ENCODE results near the gene QKI.
A peak's percentile ranks its signal among the peaks of the same experiment; 100 is the strongest.
"Not testable (repeated sequence)": the region's sequence is repeated elsewhere in the genome, so short reads cannot be mapped to it uniquely, and the experiment has no call there.

The QKI gene

DNA sequence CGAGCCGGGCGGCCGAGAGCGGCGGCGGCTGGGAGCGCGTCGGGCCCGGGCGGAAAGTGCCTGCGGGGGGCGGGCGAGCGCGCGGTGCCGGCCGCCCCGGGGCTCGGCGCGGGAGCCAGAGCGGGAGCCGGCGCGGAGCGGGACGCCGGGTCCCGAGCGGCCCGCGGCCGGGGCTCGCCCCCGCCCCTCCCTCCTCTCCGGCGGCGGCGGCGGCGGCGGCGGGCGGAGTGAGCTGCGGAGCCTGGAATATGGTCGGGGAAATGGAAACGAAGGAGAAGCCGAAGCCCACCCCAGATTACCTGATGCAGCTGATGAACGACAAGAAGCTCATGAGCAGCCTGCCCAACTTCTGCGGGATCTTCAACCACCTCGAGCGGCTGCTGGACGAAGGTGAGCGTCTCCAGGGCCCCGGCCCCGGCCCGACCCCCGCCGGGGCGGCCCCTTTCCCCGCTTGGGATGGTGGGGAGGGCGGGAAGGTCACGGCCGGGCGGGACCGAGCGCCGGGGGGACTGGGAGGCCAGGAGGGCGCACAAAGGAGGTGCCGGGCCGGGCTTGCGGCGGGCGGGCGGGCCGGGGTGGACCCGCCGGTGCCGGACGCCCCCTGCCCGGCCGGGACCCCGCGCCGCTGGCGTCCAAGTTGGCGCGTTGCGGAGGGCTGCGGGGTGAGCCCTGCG is 565 bp downstream of the QKI start:
- no peak for DNase-seq (ENCODE audit: low spot score)

DNA sequence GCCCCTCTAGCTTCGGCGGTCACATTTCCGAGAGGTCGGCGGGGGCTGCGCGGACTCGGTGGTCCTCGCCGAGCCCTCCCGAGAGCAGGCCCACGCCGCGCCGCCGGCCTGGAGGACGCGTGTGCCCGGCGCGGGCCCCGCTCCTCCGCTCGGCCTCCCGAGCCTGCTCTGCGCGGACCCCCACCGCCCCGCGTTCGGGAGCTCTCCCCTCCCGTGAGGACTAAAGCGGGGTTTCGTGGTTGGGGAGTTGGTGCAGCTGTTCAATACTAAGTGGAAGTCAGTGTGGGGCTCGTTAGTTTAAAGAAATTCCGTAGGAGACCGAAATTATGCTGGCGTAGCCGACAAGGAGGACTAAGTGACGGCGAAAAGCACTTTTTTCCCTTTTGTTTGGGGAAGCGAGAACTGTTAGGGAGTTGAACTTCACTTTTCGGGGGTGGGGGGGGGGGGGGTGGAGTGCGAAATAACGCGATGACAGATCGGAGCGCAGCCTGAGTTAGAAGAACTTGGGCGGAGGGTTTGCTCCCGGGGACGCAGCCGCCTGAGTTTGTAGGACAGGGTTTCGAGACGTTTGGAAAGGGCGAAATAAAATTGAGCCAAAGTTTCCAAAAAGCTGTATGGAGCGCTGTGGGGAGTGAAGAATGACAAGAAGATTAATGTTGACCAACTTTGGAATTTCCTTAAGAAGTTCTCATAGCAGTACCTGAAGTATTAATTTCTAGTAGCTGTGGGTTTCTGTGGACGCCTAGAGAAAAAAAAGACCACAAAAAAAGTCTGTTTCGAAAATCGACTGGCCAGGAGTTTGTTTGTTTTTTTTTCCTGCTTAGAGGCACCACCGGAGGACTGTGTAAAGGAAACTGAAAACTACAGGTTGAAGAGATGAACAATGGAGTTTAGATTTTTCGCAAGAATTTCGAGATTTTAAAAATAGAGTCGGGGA is 1.4 kb downstream of the QKI start:
- no peak for DNase-seq (ENCODE audit: low spot score)

DNA sequence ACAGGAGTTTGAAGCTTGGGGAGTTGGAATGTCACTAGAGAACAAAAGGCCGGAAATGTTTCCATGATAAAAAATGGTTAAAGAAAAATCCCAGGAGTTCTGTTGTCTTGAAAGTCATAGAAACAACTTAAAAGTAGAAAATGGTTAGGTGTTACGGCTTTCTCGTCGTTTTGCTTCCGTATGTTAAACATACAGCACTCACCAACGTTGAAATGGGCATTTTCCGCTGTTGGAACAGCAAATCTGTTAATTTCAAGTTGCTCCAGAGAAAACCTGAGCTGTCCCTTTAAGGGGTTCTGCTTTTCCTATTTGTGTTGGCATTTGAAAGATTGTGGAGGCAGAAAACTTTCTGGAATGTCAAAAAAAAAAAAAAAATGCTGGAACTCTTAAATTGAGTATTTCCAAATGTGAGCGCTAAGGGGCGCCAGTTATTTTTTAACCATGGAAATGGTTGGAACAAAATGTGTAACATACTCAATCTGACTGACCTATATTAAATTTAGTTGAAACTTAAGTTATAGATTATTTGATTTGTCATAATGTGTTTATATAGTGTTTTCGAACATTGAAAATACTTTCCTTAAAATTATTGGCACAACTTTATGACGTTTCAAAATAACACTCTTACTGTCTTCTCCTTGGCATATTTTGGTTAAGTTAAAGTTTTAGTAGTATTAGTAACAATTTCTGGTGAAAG is 2.2 kb downstream of the QKI start:
- DNase-seq (ENCODE audit: low spot score) = peak; percentile 0

DNA sequence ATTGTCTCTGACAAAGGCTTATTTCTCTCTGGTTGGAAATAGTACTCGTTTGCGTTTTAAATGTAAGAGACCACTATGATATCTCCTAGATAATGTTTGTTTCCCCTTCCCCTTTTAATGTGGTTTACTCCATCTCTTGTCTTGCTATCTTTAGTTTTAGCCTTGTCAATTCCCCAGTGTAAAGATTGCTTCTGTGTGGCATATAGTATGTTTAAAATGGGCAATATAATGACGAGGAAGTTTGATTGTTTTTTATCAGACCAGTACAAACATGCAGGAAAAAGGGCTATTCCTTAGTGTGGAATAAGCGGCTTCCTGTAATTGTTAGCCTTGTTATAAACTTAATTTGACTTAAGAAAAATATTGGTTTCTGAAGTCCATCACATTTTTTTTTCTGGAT is 3.1 kb downstream of the QKI start:
- DNase-seq (ENCODE audit: low spot score) = no peak

DNA sequence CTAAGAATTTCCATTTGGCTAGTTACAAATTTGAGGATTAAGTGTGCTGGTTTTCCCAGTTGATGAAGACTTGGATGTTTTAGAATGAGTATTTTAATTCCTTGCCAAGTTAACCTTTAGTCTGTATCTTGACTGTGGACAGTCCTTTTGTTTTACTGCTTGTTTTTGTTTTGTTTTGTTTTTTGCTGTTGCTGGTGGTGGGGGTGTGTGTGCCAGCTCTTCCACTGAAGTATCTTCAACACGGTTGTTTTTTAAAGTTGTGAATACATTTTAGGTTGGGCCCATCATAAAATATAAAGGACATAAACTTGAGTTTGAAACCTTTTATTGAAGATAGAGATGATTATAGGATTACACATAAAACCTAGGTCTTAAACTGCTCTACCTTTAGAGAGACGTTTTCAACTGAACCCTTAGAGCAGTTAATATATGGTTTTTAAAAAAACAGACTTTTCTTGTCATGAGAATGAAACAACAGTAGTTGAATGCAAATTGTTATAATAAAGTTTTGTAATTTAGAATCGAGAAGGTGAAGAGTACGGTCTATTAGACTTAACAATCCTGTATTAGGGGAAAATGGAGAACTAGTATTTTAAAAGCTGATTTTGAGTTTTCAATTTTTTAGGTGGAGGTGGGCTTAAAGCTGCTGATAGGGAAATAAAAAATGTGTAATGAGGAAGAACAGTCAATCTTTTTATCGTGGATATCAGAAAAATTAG is 4.0 kb downstream of the QKI start:
- no peak for DNase-seq (ENCODE audit: low spot score)

DNA sequence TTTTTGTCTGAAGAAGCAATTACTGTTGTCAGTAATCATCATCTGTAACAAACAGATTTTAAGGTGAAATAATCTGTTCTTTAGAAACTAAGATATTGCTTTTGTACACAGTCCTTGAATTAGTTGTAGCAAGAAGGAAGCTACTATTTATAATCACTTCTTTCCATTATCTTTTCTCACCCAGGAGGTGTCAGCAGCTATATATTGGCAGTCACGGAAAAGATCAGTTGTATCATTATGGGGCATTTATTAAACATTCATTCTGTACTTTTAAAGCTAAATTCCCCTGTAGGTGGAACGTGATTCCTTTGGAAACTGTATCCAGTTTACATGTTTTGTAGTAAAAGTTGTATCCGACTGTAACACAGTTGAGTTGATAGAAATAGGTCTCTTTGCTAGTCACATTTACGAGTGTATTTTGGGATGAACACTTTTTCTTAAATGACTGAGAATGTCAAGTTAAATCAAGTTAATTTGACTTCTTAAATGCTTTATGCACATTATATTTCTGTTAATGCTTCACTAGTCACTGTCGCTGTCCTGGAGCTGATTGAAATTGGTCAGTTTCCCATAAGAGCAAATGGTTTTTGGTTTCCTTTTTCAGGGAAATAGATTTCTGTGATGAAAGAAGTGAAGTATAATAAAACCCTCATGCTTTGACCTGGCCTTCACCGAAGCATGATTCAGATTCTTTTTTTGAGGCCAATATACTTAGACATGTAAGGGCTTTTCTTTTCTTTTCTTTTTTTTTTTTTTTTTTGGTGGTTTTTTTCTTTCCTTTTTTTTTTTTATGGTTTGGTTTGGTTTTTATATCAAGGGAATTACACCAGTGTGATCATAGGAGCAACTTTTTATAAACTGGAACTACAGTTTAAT is 5.1 kb downstream of the QKI start:
- DNase-seq (ENCODE audit: low spot score) = no peak

DNA sequence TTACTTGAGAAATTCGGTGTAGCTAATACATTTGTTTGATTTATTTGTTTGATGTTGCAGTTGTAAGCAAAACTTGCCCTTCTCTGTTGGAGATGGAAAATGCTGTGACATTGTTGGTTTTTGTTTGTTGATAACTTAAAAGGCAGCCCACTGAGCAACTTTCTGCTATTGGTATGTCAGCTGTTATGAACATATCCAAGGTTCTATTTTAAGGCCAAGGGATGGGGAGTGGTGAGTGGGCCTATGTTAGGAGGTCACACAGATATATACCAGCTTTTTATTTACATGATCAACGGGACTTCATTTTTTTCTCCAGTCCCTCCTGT is 5.7 kb downstream of the QKI start:
- DNase-seq (ENCODE audit: low spot score) = no peak

DNA sequence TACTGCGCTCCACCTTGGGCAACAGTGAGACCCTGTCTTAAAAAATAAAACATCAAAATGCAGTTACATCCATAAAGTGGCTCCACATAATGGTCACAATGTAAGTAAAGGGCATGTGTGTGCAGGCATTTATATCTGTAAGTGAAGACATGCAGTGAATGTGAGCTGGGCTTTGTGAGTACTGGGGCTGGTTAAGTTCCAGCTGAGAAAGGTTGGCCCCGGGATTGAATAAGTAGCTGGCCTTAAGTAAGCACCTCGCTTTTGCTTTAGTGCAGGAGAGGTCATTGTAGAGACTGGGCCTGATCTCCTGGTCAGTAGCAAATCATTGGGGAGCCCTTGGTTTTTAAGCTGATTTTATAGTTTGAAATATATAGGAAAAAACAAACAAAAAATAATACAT is 8.0 kb downstream of the QKI start:
- no peak for DNase-seq (ENCODE audit: low spot score)

DNA sequence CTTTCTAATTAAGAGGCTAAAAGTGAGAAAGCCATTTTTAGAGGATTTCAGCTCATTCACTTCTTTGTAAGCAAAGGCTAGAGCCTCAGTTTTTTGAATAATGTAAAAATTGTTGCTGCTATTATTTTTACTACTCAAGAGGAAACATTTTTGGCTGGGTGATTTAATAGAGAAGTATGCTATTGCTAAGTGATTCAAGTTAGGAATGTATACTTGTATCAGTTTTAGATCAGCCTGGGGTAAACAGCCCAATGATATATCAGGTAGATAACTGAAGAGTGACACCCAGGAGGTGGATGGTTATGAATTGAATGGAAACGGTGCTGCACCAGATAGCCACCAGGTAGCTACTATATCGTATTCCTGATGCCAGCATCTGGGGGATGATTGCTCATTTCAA is 9.2 kb downstream of the QKI start:
- DNase-seq (ENCODE audit: low spot score) = no peak

DNA sequence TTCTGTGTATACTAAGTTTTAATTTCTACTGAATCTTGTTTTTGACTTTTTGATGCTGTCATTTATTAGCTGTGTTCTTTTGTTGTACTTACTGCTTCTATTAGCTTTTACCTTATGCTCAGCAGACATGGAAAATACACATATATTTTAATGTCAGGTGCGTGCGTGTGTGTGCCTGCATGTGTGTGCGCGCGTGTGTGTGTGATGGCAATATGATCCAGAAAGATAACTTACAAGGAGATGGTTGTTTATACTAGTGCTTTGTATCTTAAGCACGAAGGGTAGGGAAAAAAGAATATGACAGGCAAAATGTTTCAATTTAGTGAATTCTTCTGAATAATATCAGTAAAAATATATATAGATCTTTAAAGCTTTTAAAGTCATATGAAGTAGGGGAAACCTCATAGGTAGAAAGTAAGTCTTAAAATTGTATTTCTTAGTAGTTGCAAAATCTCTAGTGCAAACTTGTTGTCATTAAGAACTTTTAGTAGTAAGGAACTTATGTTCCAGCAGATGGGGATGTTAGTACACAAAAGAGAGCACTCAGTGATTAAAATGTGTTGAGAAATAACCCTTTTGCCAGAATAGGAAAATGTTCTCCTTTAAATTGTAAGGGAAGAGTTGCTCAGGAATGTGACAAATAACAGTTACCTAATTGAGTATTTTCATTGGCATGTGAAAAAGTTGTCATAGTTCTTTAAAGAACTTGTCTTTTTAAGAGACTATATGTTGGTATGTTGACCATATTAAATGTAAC is 13.2 kb downstream of the QKI start:
- DNase-seq (ENCODE audit: low spot score) = peak; percentile 59

DNA sequence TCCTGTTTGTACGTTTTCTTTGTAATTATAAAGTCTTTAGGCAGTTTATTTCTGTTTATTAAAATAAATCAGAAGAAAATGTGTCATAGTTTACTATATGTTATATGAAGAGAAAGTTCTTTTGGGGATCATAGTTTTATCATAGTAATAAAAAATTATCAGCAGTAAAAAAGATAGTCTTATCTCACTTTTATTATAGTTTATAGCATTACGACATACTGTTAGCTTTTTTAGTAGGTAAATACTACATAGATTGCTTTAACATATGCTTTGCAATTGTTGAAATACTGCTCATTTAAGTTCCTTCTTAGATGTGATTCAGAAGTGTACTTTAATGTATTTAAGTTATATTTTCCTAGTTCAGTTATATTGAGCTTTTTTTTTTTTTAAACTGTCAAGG is 13.9 kb downstream of the QKI start:
- no peak for DNase-seq (ENCODE audit: low spot score)

DNA sequence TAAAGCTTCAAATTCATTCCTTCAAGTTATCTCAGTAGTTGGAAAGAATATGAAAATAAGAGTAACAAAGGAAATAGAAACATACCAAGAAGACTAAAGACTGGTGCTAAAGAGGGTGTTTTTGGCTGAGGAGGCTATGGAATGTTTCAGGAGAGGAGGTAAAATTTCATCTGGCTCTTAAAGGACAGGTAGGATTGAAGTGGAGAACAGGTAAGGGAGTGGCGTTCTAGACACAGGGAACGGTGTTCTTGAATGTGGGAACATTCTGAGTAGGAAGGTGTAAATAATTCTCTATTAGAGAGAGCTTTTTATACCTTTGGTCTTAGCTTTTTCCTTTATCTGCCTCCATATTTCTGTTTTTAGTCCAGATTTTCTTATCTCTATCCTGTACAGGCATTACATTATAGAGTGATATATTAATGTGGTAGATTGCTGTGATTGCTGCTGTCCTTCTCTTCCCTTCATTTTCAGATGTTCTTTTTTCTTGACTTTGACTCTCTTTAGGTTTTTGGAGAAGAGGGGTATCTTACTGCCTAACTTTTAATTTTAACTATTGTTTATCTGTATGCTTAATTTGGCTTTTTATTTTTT is 15.4 kb downstream of the QKI start:
- no peak for DNase-seq (ENCODE audit: low spot score)

DNA sequence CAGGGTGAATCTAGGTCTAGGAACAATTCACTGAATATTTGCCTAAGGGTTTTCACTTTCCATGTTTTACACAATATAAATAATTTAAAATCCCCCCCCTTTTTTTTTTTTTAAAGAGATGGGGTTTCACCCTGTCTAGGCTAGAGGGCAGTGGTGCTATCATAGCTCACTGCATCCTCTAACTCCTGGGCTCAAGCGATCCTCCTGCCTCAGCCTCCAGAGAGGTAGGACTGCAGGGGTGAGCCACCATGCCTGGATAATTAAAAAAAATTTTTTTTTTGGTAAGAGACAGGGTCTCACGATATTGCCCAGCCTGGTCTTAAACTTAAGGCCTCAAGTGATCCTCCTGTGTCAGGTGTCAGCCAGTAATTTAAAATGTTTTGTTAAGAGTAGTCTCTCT is 17.8 kb downstream of the QKI start:
- no peak for DNase-seq (ENCODE audit: low spot score)

DNA sequence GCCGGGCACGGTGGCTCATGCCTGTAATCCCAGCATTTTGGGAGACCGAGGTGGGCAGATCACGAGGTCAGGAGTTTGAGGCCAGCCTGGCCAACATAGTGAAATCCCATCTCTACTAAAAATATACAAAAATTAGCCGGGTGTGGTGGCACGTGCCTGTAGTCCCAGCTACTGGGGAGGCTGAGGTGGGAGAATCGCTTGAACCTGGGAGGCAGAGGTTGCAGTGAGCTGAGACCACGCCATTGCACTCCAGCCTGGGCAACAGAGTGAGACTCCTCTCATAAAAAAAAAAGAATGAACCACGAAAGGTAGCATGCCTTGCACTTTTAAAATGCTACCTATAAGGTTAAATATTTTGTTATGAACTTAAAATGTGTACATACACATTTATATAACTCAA is 19.0 kb downstream of the QKI start:
- DNase-seq (ENCODE audit: low spot score) = not testable (repeated sequence)

DNA sequence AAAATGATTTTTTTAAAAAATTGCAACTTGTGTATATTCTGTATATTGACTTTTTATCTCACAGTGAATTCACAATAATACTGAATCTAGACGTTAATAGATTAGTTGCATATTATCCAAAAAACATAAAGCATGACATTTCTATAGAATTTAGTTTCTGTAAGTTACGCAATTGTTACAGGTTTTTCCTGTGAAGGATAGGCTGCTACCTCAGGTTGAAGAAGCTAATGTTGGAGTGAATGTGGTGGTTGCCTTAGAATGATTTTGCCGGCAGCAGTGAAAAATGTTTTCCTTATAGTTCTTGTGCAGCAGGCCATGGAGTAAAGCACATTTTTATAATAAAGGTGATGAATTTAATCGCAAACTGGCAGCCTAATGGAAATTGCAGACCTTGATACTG is 20.5 kb downstream of the QKI start:
- no peak for DNase-seq (ENCODE audit: low spot score)

DNA sequence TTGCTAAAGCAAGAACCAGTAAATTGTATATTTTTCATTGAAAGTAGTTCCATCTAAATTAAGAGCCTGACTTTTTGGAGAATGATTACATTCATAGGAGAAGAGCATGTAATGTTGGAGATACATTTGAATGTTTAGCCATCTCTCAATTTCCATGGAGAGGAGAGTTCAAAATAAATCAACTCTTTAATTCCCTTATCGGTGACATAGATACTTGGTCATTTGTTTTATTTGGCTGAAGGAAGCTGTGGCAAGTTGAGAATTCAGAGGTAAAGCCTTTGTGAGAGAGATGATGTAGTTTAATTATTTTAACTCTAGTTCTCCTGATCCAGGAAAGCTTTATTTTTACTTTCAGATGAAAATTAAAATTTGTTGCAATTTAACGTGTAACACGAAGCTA is 22.3 kb downstream of the QKI start:
- DNase-seq (ENCODE audit: low spot score) = no peak

DNA sequence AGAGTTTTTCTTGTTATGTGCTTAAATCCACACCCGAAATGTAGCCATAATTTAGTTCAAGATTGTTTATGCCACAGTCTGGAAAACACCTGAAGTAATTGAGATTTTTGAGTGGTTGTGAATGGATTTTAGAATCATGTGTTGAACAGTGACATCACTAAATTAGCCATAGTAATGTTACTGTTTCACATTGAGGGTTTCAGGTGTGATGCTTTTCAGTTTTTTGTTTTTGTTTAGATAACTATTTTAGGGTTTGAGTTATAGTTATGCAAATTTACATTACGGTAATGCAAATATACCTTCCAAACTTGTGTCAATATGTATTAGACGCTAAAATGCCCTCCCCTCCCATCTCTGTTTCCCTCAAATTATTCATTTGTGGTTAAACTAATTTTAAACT is 22.9 kb downstream of the QKI start:
- DNase-seq (ENCODE audit: low spot score) = no peak

DNA sequence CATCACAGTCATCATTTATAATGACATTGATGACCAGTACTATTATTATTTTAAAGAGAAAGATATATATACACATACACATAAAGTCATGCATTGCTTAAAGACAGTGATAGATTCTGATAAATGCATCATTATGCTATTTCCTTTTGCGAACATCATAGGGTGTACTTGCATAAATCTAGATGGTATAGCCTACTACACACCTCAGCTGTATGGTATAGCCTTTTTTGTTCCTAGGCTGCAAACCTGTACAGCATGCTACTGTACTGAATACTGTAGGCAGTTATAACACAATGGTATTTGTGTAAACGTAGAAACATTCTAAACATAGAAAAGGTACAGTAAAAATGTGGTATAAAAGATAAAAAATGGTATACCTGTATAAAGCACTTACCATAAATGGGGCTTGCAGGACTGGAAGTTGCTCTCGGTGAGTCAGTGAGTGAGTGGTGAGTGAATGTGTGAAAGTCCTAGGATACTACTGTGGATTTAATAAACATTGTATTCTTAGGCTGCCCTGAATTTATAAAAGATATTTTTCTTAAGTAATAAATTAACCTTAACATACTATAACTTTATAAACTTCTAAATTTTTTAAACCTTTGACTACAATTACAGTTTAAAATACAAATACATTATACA is 23.9 kb downstream of the QKI start:
- no peak for DNase-seq (ENCODE audit: low spot score)

DNA sequence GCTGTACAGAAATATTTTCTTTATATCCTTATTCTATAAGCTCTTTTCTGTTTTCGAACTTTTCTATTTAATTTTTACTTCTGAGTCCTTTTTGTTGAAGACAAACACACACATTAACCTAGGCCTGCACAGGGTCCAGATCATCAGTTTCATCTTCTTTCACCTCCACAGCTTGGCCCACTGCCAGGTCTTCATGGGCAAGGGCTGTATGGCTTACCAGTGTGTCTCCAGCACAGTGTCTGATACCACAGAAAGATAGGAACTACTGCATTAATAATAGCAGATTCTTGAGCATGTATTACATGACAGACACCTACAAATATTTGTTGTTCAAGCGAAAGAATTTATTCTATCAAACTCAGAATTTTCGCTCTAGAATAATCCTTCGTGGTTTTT is 24.4 kb downstream of the QKI start:
- DNase-seq (ENCODE audit: low spot score) = no peak

DNA sequence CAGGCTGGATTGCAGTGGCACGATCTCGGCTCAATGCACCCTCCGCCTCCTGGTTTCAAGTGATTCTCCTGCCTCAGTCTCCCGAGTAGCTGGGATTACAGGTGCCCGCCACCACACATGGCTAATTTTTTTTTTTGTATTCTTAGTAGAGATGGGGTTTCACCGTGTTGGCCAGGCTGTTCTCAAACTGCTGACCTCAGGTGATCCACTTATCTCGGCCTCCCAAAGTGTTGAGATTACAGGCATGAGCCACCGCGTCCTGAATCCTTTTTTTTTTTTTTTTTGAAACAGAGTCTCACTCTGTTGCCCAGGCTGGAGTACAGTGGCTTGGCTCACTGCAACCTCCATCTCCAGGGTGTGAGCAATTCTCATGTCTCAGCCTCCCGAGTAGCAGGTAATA is 24.9 kb downstream of the QKI start:
- not testable (repeated sequence) for DNase-seq (ENCODE audit: low spot score)
